ENCODE data around the gene OAF.
"Not testable (repeated sequence)": the region's sequence is repeated elsewhere in the genome, so short reads cannot be mapped to it uniquely, and the experiment has no call there.

The OAF gene

DNA sequence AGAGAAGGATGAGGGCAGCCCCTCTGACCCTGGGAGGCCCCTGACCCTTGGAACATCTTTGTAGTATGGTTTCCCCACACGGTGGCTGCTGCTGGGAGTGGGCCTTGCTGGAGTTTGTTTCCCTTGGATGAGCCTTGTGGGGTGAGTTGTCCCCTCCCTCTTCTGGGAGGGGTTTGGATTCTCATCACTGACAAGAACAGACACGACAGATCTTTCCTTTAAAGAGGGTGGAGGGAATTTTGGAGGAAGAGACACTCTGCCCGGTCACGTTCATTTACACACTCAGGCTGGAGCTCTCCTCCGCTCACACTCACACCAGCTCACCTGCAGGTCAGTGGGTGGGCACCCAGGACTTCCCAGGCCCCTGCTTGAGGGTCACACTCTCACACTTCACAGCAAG lies 60.8 kb downstream of the OAF start:
- TF ChIP-seq, protein P1, sequence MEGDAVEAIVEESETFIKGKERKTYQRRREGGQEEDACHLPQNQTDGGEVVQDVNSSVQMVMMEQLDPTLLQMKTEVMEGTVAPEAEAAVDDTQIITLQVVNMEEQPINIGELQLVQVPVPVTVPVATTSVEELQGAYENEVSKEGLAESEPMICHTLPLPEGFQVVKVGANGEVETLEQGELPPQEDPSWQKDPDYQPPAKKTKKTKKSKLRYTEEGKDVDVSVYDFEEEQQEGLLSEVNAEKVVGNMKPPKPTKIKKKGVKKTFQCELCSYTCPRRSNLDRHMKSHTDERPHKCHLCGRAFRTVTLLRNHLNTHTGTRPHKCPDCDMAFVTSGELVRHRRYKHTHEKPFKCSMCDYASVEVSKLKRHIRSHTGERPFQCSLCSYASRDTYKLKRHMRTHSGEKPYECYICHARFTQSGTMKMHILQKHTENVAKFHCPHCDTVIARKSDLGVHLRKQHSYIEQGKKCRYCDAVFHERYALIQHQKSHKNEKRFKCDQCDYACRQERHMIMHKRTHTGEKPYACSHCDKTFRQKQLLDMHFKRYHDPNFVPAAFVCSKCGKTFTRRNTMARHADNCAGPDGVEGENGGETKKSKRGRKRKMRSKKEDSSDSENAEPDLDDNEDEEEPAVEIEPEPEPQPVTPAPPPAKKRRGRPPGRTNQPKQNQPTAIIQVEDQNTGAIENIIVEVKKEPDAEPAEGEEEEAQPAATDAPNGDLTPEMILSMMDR (IDR thresholded peaks at IDR 0.05): no peak
- no peak overlapping the region for H3K27ac ChIP-seq
- H3K4me3 ChIP-seq: no peak overlapping the region
- DNase-seq (ENCODE audit: low spot score): no peak

DNA sequence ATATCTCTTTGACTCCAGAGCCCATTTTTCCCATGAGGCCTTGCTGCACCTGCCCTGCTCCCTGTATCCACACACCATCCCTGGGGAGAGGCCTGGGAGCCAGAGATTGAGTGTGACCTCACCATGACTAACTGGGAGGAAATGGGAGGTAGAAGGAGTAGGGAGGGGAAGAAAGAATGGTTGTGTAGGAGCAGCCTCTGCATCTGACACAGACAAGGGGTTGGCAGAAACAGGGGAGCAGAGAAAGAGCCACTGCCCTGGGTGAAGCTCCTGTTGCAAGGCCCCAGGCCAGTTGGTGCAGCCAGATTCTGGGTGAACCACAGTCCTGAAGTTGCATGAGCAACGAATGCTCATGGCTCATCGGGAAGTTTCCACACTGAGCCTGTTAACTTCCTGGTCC lies 61.5 kb downstream of the OAF start:
- TF ChIP-seq, protein P1 (IDR thresholded peaks at IDR 0.05): no peak
- DNase-seq (ENCODE audit: low spot score): no peak
- Histone ChIP-seq H3K27ac (no peak overlapping the region), H3K4me3 (no peak overlapping the region)

DNA sequence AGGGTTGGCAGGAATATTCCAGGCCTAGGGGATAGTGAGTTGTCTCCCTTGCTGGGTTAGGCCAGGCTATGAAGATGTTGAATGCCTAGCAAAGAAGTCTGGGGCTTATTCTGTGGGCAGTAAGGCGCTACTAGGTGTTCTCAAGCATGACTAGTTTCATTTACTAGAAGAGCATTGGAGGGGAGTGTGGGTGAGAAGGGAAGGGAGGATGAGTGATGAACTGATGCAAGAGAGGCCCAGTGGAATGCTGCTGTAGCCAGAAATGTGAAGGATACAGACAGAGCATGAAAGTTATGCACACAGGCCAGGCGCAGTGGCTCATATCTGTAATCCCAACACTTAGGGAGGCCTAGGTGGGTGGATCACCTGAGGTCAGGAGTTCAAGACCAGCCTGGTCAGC lies 62.6 kb downstream of the OAF start:
- no peak for DNase-seq (ENCODE audit: low spot score)
- H3K27ac ChIP-seq: no peak overlapping the region

DNA sequence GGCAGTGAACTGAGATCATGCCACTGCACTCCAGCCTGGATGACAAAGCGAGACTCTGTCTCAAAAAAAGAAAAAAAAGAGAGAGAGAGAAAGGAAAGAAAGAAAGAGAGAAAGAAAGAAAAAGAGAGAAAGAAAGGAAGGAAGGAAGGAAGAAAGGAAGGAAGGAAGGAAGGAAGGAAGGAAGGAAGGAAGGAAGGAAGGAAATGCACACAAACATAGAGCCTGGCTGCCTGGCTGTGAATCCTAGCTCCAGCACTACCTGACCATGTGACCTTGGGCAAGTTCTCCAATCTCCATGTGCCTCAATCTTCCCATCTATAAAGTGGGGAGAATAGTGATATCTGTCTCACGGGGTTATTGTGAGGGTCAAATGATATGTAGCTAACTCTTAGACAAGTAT lies 63.1 kb downstream of the OAF start:
- H3K4me3 ChIP-seq; H3K27ac ChIP-seq; DNase-seq (ENCODE audit: low spot score): not testable (repeated sequence)

More for the DNA sequence above, 62.6 kb downstream of the OAF start:
- TF ChIP-seq, protein P1 (IDR thresholded peaks at IDR 0.05): no peak
- no peak overlapping the region for H3K4me3 ChIP-seq

DNA sequence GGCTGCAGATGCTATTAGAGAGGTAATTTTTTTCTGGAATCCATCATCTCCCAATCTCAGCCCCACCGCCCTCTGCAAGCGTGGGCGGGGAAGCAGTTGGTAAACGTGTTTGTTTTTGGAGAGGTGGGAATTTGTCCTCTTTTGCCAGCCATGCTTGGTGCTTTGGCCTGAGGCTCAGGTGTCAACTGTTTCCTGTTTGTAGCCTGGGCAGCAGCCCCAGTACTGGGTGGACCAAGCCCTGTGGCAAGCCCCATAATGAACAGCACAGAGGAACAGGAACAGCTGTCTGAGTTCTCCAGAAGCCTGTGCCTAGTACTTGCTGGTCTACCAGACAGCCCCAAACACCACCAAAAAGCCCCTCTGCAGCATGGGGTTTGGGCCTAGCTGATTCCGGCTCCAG lies 68.7 kb downstream of the OAF start:
- TF ChIP-seq, protein P1 (IDR thresholded peaks at IDR 0.05): no peak
- DNase-seq (ENCODE audit: low spot score): no peak
- Histone ChIP-seq H3K27ac (no peak overlapping the region), H3K4me3 (no peak overlapping the region)

Measured in coronary artery (tissue), 2 donors.